Dendritic cell treated with granulocyte-macrophage colony-stimulating factor and Interleukin-4, amounts not matched to agents 40 ng/mL and 50 ng/mL, for 4 days (primary cell): ENCODE data around the gene DYNC1I1.

Experiments
- H3K27ac Mint-ChIP-seq: one replicate; pipeline ENCODE4 v1.8.0; 2022; ENCODE audit warnings: mild to moderate bottlenecking, mixed read lengths
- H3K27me3 Mint-ChIP-seq: one replicate; pipeline ENCODE4 v1.8.0; 2022; ENCODE audit warnings: mild to moderate bottlenecking, mixed read lengths
- H3K36me3 Mint-ChIP-seq: one replicate; pipeline ENCODE4 v1.8.0; 2022; ENCODE audit warnings: low read depth, mixed read lengths
- H3K4me1 Mint-ChIP-seq: one replicate; pipeline ENCODE4 v1.8.0; 2022; ENCODE audit warnings: low read depth, mixed read lengths
- H3K4me3 Mint-ChIP-seq: one replicate; pipeline ENCODE4 v1.8.0; 2022; ENCODE audit warnings: mild to moderate bottlenecking, moderate library complexity, mixed read lengths
- H3K9me3 Mint-ChIP-seq: one replicate; pipeline ENCODE4 v1.8.0; 2022; ENCODE audit warnings: mixed read lengths
- intact Hi-C: fragments of 100-400 bp; cut with micrococcal nuclease; formaldehyde crosslinking; loops from one replicate; pipeline ENCODE4 v1.15.0; 2022

Gene DYNC1I1

DNA sequence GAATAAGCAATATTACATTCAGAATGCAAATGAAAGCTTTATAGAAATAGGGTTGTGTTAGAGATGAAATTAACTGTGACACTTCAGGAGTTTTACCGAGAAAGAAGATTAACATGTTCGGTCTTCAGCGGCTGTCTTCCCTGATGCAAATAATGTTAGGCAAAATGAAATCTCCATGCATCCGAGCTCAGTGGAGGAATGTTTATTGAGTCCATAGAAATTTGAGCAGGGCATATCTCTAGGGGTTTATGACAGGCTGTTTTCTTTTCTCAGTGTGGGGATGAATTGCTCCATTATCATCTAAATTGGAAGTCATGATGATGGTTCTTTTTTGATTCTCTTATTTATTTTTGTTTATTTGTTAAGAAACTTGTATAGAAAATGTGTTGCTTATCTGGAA is 31.7 kb downstream of the DYNC1I1 start:
- H3K4me1 Mint-ChIP-seq, result no peaks in the 10 kb centered on the region
- intact Hi-C loops, result no loop called here
- no peak overlapping the region for H3K27ac Mint-ChIP-seq
- H3K27me3 Mint-ChIP-seq, result peaks cover 5% of the 10 kb centered on the region
- no peaks in the 10 kb centered on the region for H3K9me3 Mint-ChIP-seq
- no peak overlapping the region for H3K4me3 Mint-ChIP-seq
- H3K36me3 Mint-ChIP-seq, result no peaks in the 10 kb centered on the region

GRCh38 chr7:95805909-95806308 is 33.6 kb downstream of the DYNC1I1 start:
- Mint-ChIP-seq H3K4me1 (no peaks in the 10 kb centered on the region), H3K36me3 (no peaks in the 10 kb centered on the region), H3K4me3 (no peak overlapping the region), H3K9me3 (no peaks in the 10 kb centered on the region), H3K27ac (no peak overlapping the region), H3K27me3 (no peaks in the 10 kb centered on the region)
- intact Hi-C loops, result no loop called here

DNA sequence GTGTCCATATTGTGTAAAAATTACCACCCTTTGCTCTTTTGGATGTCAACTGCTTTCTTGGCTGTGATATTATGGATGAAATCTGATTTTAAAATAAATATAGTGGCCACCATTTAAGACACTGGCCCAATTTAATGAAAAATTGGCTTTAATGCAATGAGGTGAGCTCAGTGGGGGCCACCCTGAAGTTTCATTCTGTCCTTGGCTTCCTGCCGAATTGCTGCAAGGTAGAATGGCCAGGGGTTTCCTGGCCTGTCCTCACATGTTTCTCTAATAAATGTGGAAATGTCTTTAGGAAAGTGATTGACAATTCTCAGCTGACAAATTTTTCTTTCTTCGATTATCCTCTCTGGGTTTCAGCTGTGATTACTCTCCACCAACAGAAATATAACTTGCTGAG is 36.0 kb downstream of the DYNC1I1 start:
- intact Hi-C loops, result no loop called here
- Mint-ChIP-seq H3K4me1 (no peaks in the 10 kb centered on the region), H3K9me3 (no peaks in the 10 kb centered on the region), H3K36me3 (no peaks in the 10 kb centered on the region), H3K4me3 (no peak overlapping the region), H3K27ac (no peak overlapping the region), H3K27me3 (no peaks in the 10 kb centered on the region)

DNA sequence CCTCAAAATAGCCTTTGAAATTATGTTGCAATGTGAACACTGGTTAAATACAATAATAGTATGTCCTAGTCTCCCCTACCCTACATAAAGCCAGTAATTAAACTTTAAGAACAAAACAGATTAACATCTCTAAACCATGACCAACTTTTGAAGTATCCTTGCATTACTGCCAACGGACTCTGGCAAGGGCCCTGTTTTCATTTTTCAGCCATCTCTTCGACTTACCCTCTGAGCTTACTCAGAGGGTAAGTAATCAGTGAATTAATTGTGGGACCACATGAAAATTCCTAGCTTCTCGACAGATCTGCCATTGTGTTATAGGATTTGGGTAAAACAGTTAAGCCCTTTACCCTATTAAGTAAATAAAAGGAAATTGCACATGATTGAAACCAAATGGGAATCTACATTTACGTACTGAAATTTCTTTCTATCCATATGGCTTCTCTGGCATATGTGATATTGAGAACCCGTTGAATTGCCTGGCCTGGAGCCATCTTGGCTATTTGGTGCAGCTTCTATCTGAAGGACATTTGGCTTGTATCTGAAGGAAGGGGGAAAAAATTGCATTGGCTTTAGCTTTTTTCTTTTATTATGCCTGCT is 39.6 kb downstream of the DYNC1I1 start:
- H3K4me3 Mint-ChIP-seq, result no peak overlapping the region
- no peaks in the 10 kb centered on the region for H3K9me3 Mint-ChIP-seq
- no peak overlapping the region for H3K27ac Mint-ChIP-seq
- intact Hi-C loops, result no loop called here
- no peaks in the 10 kb centered on the region for H3K4me1 Mint-ChIP-seq
- no peaks in the 10 kb centered on the region for H3K36me3 Mint-ChIP-seq
- no peaks in the 10 kb centered on the region for H3K27me3 Mint-ChIP-seq

DNA sequence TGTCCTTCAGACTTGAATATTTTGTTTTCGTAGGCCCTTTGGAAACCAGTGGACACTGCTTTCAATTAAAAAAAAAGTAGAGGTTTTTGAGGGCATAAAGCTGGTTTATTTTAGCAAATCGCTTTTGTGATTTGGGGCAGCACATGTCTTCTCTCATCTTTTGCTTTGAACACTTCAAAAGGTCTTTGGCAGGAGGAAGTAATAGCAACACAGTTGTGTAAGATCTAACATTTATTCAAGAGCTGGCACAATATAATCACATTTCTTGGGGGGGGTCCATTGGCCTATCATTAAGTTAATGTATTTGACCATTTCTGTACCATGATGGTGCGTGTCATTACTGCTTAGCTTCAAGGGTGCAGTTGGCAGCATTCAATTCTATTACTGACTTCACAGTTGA is 42.4 kb downstream of the DYNC1I1 start:
- H3K9me3 Mint-ChIP-seq, result no peaks in the 10 kb centered on the region
- no peaks in the 10 kb centered on the region for H3K36me3 Mint-ChIP-seq

DNA sequence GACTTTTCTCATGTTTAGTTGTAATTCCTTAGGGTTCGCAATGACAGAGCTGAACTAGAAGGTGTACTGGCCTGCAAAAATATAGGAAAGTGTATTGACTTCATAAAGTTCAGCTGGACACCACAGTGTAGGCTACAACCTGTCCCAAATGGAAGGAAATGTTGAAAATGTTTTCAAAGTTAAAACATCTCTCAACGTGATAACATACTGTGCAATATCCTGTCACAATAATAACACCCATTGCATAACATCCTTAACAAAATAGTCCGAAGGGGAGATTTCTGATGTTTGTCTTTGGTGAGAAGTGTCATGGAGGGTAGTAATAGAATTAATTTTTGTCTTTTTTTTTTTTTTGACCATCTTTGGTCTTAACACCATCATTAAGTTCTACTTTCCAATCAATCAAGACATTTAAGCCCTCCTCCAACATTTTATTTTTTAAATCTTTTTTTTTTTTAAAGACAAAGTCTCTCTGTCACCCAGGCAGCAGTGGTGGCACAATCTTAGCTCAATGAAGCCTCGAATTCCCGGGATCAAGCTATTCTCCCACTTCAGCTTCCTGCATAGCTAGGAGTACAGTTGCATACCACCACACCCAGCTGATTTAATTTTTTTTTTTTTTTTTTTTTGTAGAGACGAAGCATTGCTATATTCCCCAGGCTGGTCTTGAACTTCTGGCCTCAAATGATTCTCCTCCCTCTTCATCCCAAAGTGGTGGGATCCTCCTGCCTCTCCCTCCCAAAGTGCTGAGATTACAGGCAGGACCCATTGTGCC is 45.7 kb downstream of the DYNC1I1 start:
- H3K27ac Mint-ChIP-seq, result no peak overlapping the region

More for the DNA sequence above, 42.4 kb downstream of the DYNC1I1 start:
- intact Hi-C loops, result no loop called here
- Mint-ChIP-seq H3K4me3 (no peak overlapping the region), H3K27ac (no peak overlapping the region), H3K27me3 (no peaks in the 10 kb centered on the region), H3K4me1 (no peaks in the 10 kb centered on the region)

GRCh38 chr7:95820778-95821177 is 48.4 kb downstream of the DYNC1I1 start:
- Mint-ChIP-seq H3K4me3 (no peak overlapping the region), H3K9me3 (no peaks in the 10 kb centered on the region), H3K27ac (no peak overlapping the region), H3K4me1 (no peaks in the 10 kb centered on the region), H3K27me3 (no peaks in the 10 kb centered on the region), H3K36me3 (no peaks in the 10 kb centered on the region)
- intact Hi-C loops, result no loop called here

More for the DNA sequence above, 45.7 kb downstream of the DYNC1I1 start:
- Mint-ChIP-seq H3K9me3 (no peaks in the 10 kb centered on the region), H3K36me3 (no peaks in the 10 kb centered on the region), H3K4me3 (no peak overlapping the region), H3K27me3 (no peaks in the 10 kb centered on the region), H3K4me1 (no peaks in the 10 kb centered on the region)
- intact Hi-C loops, result no loop called here

DNA sequence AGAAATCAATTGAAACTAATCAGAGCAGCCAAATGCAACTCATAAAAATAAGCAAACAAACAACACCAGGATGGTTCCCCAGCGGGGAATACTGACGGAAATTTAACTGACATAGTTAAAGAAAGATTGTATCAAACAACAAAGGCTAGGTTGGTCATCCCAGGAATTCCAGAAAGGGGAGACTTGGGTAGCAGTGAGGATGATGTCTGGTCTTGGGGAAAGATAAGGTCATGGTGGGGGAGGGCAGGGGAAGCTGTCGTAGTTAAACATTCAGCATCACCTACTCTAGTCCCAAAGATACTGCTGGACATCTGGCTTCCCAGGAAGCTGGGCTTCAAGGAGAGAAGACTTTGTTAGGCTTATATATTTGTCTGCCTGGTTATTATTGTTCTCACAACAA is 50.4 kb downstream of the DYNC1I1 start:
- Mint-ChIP-seq H3K27ac (no peak overlapping the region), H3K4me3 (no peak overlapping the region), H3K4me1 (no peaks in the 10 kb centered on the region), H3K9me3 (no peaks in the 10 kb centered on the region), H3K36me3 (no peaks in the 10 kb centered on the region), H3K27me3 (no peaks in the 10 kb centered on the region)
- intact Hi-C loops, result no loop called here

GRCh38 chr7:95824616-95825015 is 52.3 kb downstream of the DYNC1I1 start:
- no peaks in the 10 kb centered on the region for H3K9me3 Mint-ChIP-seq

GRCh38 chr7:95828824-95829790 is 56.8 kb downstream of the DYNC1I1 start:
- Mint-ChIP-seq H3K27ac (no peak overlapping the region), H3K27me3 (no peaks in the 10 kb centered on the region), H3K4me3 (no peak overlapping the region), H3K4me1 (no peaks in the 10 kb centered on the region), H3K9me3 (no peaks in the 10 kb centered on the region), H3K36me3 (no peaks in the 10 kb centered on the region)
- intact Hi-C loops, result no loop called here

More at GRCh38 chr7:95824616-95825015, 52.3 kb downstream of the DYNC1I1 start:
- no peaks in the 10 kb centered on the region for H3K36me3 Mint-ChIP-seq
- no peak overlapping the region for H3K4me3 Mint-ChIP-seq
- H3K4me1 Mint-ChIP-seq, result no peaks in the 10 kb centered on the region
- intact Hi-C loops, result no loop called here
- no peaks in the 10 kb centered on the region for H3K27me3 Mint-ChIP-seq
- H3K27ac Mint-ChIP-seq, result no peak overlapping the region

GRCh38 chr7:95840953-95841950 is 68.9 kb downstream of the DYNC1I1 start:
- Mint-ChIP-seq H3K36me3 (no peaks in the 10 kb centered on the region), H3K4me3 (no peak overlapping the region), H3K27ac (no peak overlapping the region), H3K27me3 (no peaks in the 10 kb centered on the region), H3K4me1 (no peaks in the 10 kb centered on the region), H3K9me3 (peaks cover 16% of the 10 kb centered on the region)
- intact Hi-C loops, result no loop called here

DNA sequence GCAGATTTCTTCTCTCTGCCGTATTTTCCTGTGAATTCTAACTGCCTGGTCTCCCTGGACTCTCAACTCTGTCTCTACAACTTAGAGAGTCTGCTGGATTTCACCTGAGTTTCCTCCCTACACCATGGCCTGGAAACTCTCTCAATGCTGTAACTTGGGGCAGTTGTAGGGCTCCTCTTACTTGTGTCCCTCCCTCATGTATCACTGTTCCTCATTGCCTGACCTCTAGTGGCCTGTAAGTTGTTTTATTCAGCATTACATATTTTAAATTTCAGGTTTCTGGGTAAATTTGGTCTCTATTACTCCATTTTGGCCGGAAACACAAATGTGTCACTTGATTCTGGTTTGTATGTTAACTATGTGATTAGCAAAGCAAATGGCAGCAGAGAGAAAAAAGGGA is 70.9 kb downstream of the DYNC1I1 start:
- Mint-ChIP-seq H3K36me3 (no peaks in the 10 kb centered on the region), H3K9me3 (no peaks in the 10 kb centered on the region), H3K4me1 (no peaks in the 10 kb centered on the region), H3K27me3 (no peaks in the 10 kb centered on the region), H3K27ac (no peak overlapping the region), H3K4me3 (no peak overlapping the region)
- intact Hi-C loops, result no loop called here

DNA sequence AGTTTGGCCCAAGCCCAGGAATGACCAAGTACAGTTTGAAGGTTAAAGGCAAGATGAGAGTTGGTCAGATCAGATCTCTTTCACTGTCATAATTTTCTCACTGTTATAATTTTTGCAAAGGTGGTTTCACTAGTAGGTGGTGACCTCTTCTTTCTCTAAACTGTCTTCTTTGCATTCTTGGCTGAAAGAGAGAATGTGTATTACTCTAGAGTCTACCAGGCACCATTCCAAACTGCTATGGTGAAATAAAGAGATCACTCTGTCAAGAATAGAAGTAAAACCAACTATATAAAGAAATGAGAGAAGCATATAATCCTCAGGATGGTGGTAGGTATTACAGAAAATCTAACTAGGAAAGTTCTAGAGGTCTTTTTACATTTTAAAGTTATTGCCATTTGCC is 72.7 kb downstream of the DYNC1I1 start:
- intact Hi-C loops, result no loop called here
- Mint-ChIP-seq H3K4me1 (no peaks in the 10 kb centered on the region), H3K36me3 (no peaks in the 10 kb centered on the region), H3K27me3 (no peaks in the 10 kb centered on the region), H3K4me3 (no peak overlapping the region), H3K9me3 (no peaks in the 10 kb centered on the region), H3K27ac (no peak overlapping the region)
